Diencephalon (tissue), 1 donor: ENCODE data around the gene ADH1B. TPM values are rescaled to one million over a fixed set of nuclear protein-coding genes. Genes with fewer than 3 reads are reported as not detected.

Source experiments
- total RNA-seq: library from RNA; depleted of rRNA; stranded (reverse); fragments of >200 nt; gene quantifications from one replicate; pipeline ENCODE4 v1.2.3, GENCODE V29; 2014

Gene ADH1B
- total RNA-seq: 0.23 TPM

DNA sequence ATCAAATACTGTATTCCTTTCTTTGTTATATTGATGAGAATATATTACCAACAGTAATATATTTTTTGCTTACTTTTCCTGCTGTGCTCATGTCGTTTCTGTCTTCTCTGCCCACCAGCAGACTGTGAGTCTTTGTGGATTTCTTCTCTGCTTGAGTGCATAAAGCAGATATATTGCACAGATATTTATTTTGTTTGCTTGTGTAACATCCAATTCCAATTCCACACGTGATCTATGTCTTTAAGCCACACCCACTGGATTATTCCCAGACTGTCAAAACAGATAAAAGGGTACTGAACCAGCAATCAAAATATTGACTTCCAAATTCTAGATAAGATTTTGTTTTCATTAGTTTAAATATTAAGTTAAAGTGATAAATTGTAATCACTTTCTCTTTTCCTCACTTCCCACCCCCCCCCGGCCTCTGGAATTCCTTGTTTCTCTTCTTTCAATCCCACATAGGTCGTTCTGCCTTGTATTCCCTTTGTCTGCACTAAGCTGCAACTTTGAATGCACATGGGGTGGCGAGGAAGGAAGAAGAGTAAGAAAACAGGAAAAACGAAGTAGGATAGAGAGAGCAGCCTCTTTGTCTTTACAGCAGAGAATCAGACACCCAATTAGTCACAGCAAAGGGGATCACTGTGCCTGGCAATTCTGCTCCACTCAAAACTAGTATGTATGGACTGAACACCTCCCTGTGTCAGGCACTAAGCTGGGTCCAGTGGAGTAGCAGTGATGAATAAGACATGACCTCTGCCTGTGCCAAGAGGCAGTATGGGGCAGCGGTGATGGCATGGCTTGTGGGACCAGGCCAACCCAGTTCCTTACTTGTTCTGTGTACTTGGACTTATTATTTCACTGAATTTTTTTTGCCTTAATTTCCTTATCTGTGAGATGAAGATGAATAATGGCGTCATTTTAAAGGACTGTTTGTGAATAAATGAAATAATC lies at the start of gene ADH1B:
Gene ADH1B (minus strand): TSS at position 161 of the 951 bp plus-strand sequence. CDS start 70 bp downstream, at position 91.

DNA sequence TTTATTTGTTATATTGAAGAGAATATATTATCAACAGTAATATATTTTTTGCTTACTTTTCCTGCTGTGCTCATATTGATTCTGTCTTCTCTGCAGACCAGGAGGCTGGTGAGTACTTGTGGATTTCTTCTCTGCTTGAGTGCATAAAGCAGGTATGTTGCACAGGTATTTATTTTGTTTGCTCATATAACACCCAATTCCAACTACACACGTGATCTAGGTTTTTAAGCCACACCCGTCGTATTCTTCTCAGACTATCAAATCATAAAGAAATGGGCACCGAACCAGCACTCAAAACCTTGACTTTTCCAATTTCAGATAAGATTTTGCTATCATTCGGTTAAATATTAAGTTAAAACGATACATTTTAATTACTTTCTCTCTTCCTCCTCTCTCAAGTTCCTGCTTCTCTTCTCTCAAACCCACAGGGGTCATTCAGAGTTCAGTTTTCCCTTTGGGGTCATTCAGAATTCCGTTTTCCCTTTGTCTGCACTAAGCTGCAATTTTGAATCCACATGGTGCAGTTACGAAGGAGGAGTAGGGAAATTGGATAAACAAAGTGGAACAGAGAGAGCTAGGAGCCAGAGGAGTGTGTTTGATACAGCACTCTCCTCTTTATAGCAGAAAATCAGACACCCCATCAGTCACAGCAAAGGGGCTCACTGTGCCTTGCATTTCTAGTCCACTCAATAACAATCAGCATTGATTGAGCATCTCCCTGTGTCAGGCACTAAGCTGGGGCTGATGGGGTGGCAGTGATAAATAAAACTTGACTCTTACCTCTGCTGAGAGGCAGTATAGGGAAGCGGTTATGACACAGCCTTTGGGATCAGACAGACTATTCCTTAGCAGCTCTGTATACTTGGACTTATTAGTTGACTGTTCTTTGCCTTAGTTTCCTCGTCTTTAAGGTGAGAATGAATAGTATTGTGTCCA lies 31.7 kb upstream of the ADH1B start, which contains the start of gene ADH1C:
Gene ADH1C (minus strand): TSS at position 145 of the 936 bp plus-strand sequence. CDS start 71 bp downstream, at position 74.

DNA sequence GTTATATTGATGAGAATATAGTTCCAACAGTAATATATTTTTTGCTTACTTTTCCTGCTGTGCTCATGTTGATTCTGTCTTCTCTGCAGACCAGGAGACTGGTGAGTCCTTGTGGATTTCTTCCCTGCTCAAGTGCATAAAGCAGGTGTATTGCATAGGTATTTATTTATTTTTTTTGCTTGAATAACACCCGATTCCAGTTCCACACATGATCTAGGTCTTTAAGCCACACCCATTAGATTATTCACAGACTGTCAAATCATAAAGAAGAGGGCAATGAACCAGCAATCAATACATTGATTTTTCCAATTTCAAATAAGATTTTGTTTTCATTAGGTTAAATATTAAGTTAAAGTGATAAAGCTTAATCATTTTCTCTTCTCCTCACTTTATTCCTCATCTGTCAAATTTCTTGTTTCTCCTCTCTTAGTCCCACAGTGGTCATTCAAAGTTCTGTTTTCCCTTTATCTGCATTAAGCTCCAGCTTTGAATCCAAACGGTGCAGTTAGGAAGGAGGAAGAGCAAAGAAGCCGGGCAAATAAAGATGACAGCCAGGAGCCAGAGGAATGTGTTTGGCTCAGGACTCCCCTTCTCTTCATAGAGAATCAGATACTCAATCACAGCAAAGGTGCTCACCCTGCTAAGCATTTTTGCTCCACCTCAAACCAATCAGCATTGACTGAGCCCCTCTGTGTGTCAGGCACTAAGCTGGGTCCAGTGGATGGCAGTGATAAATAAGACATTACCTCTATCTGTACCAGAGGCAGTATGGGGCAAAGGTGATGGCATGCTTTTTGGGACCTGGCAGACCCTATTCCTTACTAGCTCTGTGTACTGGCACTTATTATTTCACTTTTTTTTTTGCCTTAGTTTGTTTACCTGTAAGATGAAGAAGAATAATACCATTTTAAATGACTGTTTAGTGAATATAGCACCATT lies 30.1 kb downstream of the ADH1B start, which contains the start of gene ADH1A:
Gene ADH1A (minus strand): TSS at position 138 of the 939 bp plus-strand sequence. CDS start 71 bp downstream, at position 67.

Other genes starting within 250 kb of the ADH1B start
- 104 TPM for gene ADH5, start 232.6 kb downstream of the ADH1B start, total RNA-seq
- gene ADH4, start 177.1 kb downstream of the ADH1B start, total RNA-seq: not detected
- not detected for gene ADH6, start 102.2 kb downstream of the ADH1B start, total RNA-seq
- gene ADH1A, start 30.4 kb downstream of the ADH1B start, total RNA-seq: not detected
- gene ADH1C, start 31.3 kb upstream of the ADH1B start, total RNA-seq: not detected
- not detected for gene ADH7, start 113.9 kb upstream of the ADH1B start, total RNA-seq
- not detected for gene C4orf17, start 189.6 kb upstream of the ADH1B start, total RNA-seq
- 5.8 TPM for gene TRMT10A, start 242.6 kb upstream of the ADH1B start, total RNA-seq